H9 (cell line): ENCODE measurements around the gene RHBDD1. TPM values are rescaled to one million over a fixed set of nuclear protein-coding genes. Genes with fewer than 3 reads are reported as not detected.
A peak's percentile ranks its signal among the peaks of the same experiment; 100 is the strongest.

Experiments used
- DNase-seq: peaks from one replicate; pipeline ENCODE4 v3.0.0-alpha.2; 2017
- H2AFZ ChIP-seq: one replicate; pipeline ENCODE4 v1.6.1; 2013; ENCODE audit warnings: mild to moderate bottlenecking, low read length, control low read depth, moderate library complexity
- H2AK5ac ChIP-seq: 2 replicates; pipeline ENCODE4 v1.6.1; 2013; ENCODE audit warnings: low read length, control low read depth, mixed read lengths; ENCODE audit not compliant: insufficient read length
- H2BK120ac ChIP-seq: one replicate; pipeline ENCODE4 v1.6.1; 2013; ENCODE audit warnings: low read depth, mild to moderate bottlenecking, low read length, control low read depth, inconsistent platforms; ENCODE audit not compliant: poor library complexity, severe bottlenecking
- H2BK12ac ChIP-seq: 2 replicates; pipeline ENCODE4 v1.6.1; 2013; ENCODE audit warnings: low read length, control low read depth, mixed read lengths, low read depth; ENCODE audit not compliant: insufficient read length
- H2BK15ac ChIP-seq: 2 replicates; pipeline ENCODE4 v1.6.1; 2013; ENCODE audit warnings: low read depth, low read length, control low read depth
- H2BK20ac ChIP-seq: one replicate; pipeline ENCODE4 v1.6.1; 2013; ENCODE audit warnings: low read depth, mild to moderate bottlenecking, low read length, control low read depth, inconsistent platforms; ENCODE audit not compliant: poor library complexity, severe bottlenecking
- H2BK5ac ChIP-seq: 2 replicates; pipeline ENCODE4 v1.6.1; 2013; ENCODE audit warnings: low read length, control low read depth, mixed read lengths; ENCODE audit not compliant: insufficient read length
- H3K14ac ChIP-seq: 2 replicates; pipeline ENCODE4 v1.6.1; 2013; ENCODE audit warnings: low read length, control low read depth; ENCODE audit not compliant: insufficient read depth
- H3K18ac ChIP-seq: 2 replicates; pipeline ENCODE4 v1.6.1; 2013; ENCODE audit warnings: low read depth, mild to moderate bottlenecking, mixed read lengths, low read length, control low read depth; ENCODE audit not compliant: insufficient read length
- H3K23ac ChIP-seq: 2 replicates; pipeline ENCODE4 v1.6.1; 2013; ENCODE audit warnings: low read length, control low read depth, mixed read lengths, low read depth; ENCODE audit not compliant: insufficient read length
- H3K23me2 ChIP-seq: 2 replicates; pipeline ENCODE4 v1.6.1; 2013; ENCODE audit warnings: low read depth, mild to moderate bottlenecking, mixed read lengths, low read length, control low read depth; ENCODE audit not compliant: insufficient read length, poor library complexity, severe bottlenecking
- H3K27ac ChIP-seq: 2 replicates; pipeline ENCODE4 v1.5.1; 2013; ENCODE audit warnings: low read length, control low read depth, mixed read lengths, low read depth; ENCODE audit not compliant: insufficient read length
- H3K27me3 ChIP-seq: 2 replicates; pipeline ENCODE4 v1.6.1; 2013; ENCODE audit warnings: low read length, control low read depth, inconsistent platforms; ENCODE audit not compliant: insufficient read depth
- H3K4ac ChIP-seq: 2 replicates; pipeline ENCODE4 v1.6.1; 2013; ENCODE audit warnings: low read depth, mild to moderate bottlenecking, control low read depth, inconsistent platforms, low read length, moderate library complexity
- H3K4me1 ChIP-seq: 2 replicates; pipeline ENCODE4 v1.6.1; 2013; ENCODE audit warnings: low read length, control low read depth, inconsistent platforms; ENCODE audit not compliant: insufficient read depth
- H3K4me2 ChIP-seq: 2 replicates; pipeline ENCODE4 v1.6.1; 2013; ENCODE audit warnings: low read length, control low read depth, mixed read lengths; ENCODE audit not compliant: insufficient read length, insufficient read depth
- H3K56ac ChIP-seq: 2 replicates; pipeline ENCODE4 v1.6.1; 2013; ENCODE audit warnings: low read depth, mild to moderate bottlenecking, mixed read lengths, low read length, control low read depth; ENCODE audit not compliant: insufficient read length
- H3K79me1 ChIP-seq: 2 replicates; pipeline ENCODE4 v1.6.1; 2013; ENCODE audit warnings: low read depth, mild to moderate bottlenecking, moderate library complexity, low read length, control low read depth, inconsistent platforms; ENCODE audit not compliant: insufficient read depth, poor library complexity, severe bottlenecking
- H3K79me2 ChIP-seq: 2 replicates; pipeline ENCODE4 v1.6.1; 2013; ENCODE audit warnings: low read length, control low read depth, inconsistent platforms; ENCODE audit not compliant: insufficient read depth
- H3K9ac ChIP-seq: 2 replicates; pipeline ENCODE4 v1.6.1; 2013; ENCODE audit warnings: low read length, control low read depth, mixed read lengths; ENCODE audit not compliant: insufficient read length; ENCODE audit errors: extremely low read depth
- H3K9me3 ChIP-seq: one replicate; pipeline ENCODE4 v1.6.1; 2013; ENCODE audit warnings: low read depth, low read length, inconsistent platforms; ENCODE audit not compliant: control insufficient read depth
- H3T11ph ChIP-seq: one replicate; pipeline ENCODE4 v1.6.1; 2013; ENCODE audit warnings: mild to moderate bottlenecking, low read length, control low read depth, inconsistent platforms
- H4K20me1 ChIP-seq: one replicate; pipeline ENCODE4 v1.6.1; 2013; ENCODE audit not compliant: control insufficient read depth, insufficient read length, insufficient read depth
- H4K5ac ChIP-seq: 2 replicates; pipeline ENCODE4 v1.6.1; 2013; ENCODE audit warnings: low read depth, mild to moderate bottlenecking, mixed read lengths, low read length, control low read depth; ENCODE audit not compliant: insufficient read length
- H4K8ac ChIP-seq: replicated peaks from 2 replicates; pipeline ENCODE4 v1.6.1; 2013; ENCODE audit warnings: low read length, control low read depth, mixed read lengths, low read depth; ENCODE audit not compliant: insufficient read length
- H4K91ac ChIP-seq: 2 replicates; pipeline ENCODE4 v1.6.1; 2013; ENCODE audit warnings: low read depth, mild to moderate bottlenecking, moderate library complexity, mixed read lengths, low read length, control low read depth; ENCODE audit not compliant: insufficient read length
- H3K27ac Mint-ChIP-seq, 3 experiments: 2 replicates in 2 of 3; 3 replicates in 1 of 3; pipeline ENCODE4 v1.8.0; 2020 to 2021; ENCODE audit warnings: mixed read lengths in 3 of 3, mild to moderate bottlenecking in 1 of 3, moderate library complexity in 1 of 3
- H3K27me3 Mint-ChIP-seq: 2 replicates; pipeline ENCODE4 v1.8.0; 2021; ENCODE audit warnings: low read depth, mild to moderate bottlenecking, moderate library complexity, mixed read lengths
- H3K36me3 Mint-ChIP-seq, 3 experiments: 2 replicates in 2 of 3; 3 replicates in 1 of 3; pipeline ENCODE4 v1.8.0; 2020 to 2021; ENCODE audit warnings: low read depth in 3 of 3, mixed read lengths in 3 of 3; ENCODE audit not compliant: insufficient read depth in 1 of 3
- H3K4me1 Mint-ChIP-seq, 2 experiments: 2 replicates each; pipeline ENCODE4 v1.8.0; 2020; ENCODE audit warnings: mixed read lengths in 2 of 2
- H3K4me3 Mint-ChIP-seq, 2 experiments: 2 replicates in 1 of 2; 3 replicates in 1 of 2; pipeline ENCODE4 v1.8.0; 2020 to 2021; ENCODE audit warnings: mild to moderate bottlenecking in 2 of 2, mixed read lengths in 2 of 2, moderate library complexity in 1 of 2
- H3K9me3 Mint-ChIP-seq, 2 experiments: 2 replicates in 1 of 2; 3 replicates in 1 of 2; pipeline ENCODE4 v1.8.0; 2020; ENCODE audit warnings: mild to moderate bottlenecking in 2 of 2, mixed read lengths in 2 of 2, moderate library complexity in 1 of 2
- CTCF ChIP-seq: fragments of 200-600 bp; sonication (generic); conservative IDR thresholded peaks from 3 replicates; pipeline ENCODE4 v1.8.0; 2021; ENCODE audit warnings: antibody characterized with exemption, mild to moderate bottlenecking
- WGBS: extraction: QIAGEN DNeasy Blood & Tissue Kit; methylation state at CpG from one replicate; pipeline ENCODE4 v1.1.7; 2013; ENCODE audit warnings: missing lambda C conversion rate, low lambda C conversion rate, mixed read lengths; ENCODE audit not compliant: insufficient read length; ENCODE audit errors: extremely low coverage; 5-methylcytosine and 5-hydroxymethylcytosine counted together
- total RNA-seq: library from RNA; stranded (reverse); gene quantifications from 2 replicates; pipeline ENCODE4 v1.2.1, GENCODE V29; 2021

Gene RHBDD1
- total RNA-seq, 1 experiment from 2014 or later: 24.9 TPM

DNA sequence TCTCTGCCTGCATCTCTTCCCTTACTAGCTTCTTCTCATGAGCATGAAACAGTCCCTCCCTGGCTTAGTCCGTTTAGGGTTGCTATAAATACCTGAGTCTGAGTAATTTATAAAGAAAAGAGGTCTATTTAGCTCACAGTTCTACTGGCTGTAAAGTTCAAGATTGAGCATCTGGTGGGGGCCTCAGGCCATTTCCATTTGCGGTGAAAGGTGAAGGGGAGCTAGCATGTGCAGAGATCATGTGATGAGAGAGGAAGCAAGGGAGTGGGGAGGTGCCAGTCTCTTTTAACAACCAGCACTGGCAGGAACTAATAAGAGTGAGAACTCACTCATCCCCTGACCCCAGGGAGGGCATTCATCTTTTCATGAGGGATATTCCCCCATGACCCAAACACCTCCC lies 26.8 kb downstream of the RHBDD1 start:
- Histone ChIP-seq H3K27ac (no peak overlapping the region), H3K79me1 (no peaks in the 10 kb centered on the region), H3K56ac (no peak overlapping the region), H2BK5ac (no peak overlapping the region), H4K8ac (no peak overlapping the region), H2BK12ac (no peak overlapping the region), H3K79me2 (no peaks in the 10 kb centered on the region), H3K23ac (no peak overlapping the region), H2BK120ac (no peak overlapping the region), H3K4me1 (no peaks in the 10 kb centered on the region), H4K20me1 (no peaks in the 10 kb centered on the region), H3K18ac (no peak overlapping the region), H2AFZ (no peak overlapping the region), H3K9me3 (no peaks in the 10 kb centered on the region), H3K4me2 (no peak overlapping the region), H3K4ac (no peak overlapping the region), H3K14ac (no peak overlapping the region), H2AK5ac (no peak overlapping the region), H3T11ph (no peak overlapping the region), H3K27me3 (no peaks in the 10 kb centered on the region), H4K91ac (no peak overlapping the region), H2BK20ac (no peak overlapping the region), H3K23me2 (no peaks in the 10 kb centered on the region), H2BK15ac (no peak overlapping the region), H4K5ac (no peak overlapping the region), H3K9ac (no peak overlapping the region)
- H3K9me3 Mint-ChIP-seq: no peaks in the 10 kb centered on the region
- peaks cover 0 to 5% (median 0%) of the 10 kb centered on the region in 3 experiments; a peak in 1 of 7 replicates for H3K36me3 Mint-ChIP-seq
- no peaks in the 10 kb centered on the region for H3K27me3 Mint-ChIP-seq
- TF ChIP-seq CTCF: no peak
- H3K4me1 Mint-ChIP-seq: peaks cover 24 to 30% of the 10 kb centered on the region in 2 experiments
- WGBS: no CpG with 5 or more reads among the region's 2 CpGs
- H3K4me3 Mint-ChIP-seq: no peak overlapping the region
- no peak for DNase-seq
- H3K27ac Mint-ChIP-seq: peak overlapping the region in 1 of 3 experiments; percentile 18; a peak in 1 of 7 replicates
